HepG2 (cell line): ENCODE measurements around the gene PRKCZ. TPM values are rescaled to one million over a fixed set of nuclear protein-coding genes. Genes with fewer than 3 reads are reported as not detected.

Source experiments
- ATAC-seq: fragments of 200-7000 bp; cut with Tn5 transposase; 3 replicates; pipeline ENCODE4 v1.9.1; 2020; ENCODE audit warnings: mild to moderate bottlenecking, moderate library complexity
- BruUV-seq: library from RNA; stranded (reverse); fragments of 400-500 nt; replicated peaks from 2 replicates; lab custom pipeline; 2021; lab: Mats Ljungman, UMichigan
- CTCF ChIA-PET: fragments of 300-600 bp; formaldehyde crosslinking; extraction: SDS; loops from one replicate; lab custom pipeline; 2021; ENCODE audit warnings: low total read pairs, inconsistent platforms, low intra/inter-chr PET ratio; lab: Yijun Ruan, JAX
- POLR2A ChIA-PET: fragments of 350-600 bp; sonication (Branson Sonifier 250); formaldehyde crosslinking; loops from one replicate; lab custom pipeline; 2020; ENCODE audit warnings: antibody characterized with exemption, inconsistent platforms; lab: Yijun Ruan, JAX
- DNase-seq: peaks from one replicate; pipeline ENCODE4 v3.0.0-alpha.2; 2015; ENCODE audit warnings: low spot score
- FAIRE-seq: peaks from 3 replicates; lab custom pipeline; 2011; peaks lifted over from hg19 to GRCh38; lab: Jason Lieb, UNC
- H2AFZ ChIP-seq: one replicate; pipeline ENCODE4 v1.6.1; 2011; ENCODE audit warnings: low read length, inconsistent platforms
- H3K27ac ChIP-seq: fragments of 300-600 bp; 3 replicates; pipeline ENCODE4 v1.8.0; 2011; ENCODE audit warnings: mixed run types, mild to moderate bottlenecking, mixed read lengths, low read length, inconsistent platforms; ENCODE audit not compliant: insufficient read depth; ENCODE audit errors: extremely low read length
- H3K27me3 ChIP-seq, 2 experiments: fragments of 200-600 bp in 1 of 2; 2 replicates in 1 of 2; 3 replicates in 1 of 2; pipeline versions ENCODE4 v1.6.0 to v1.8.0; 2011; ENCODE audit warnings: low read length in 2 of 2, mild to moderate bottlenecking in 2 of 2, moderate library complexity in 2 of 2, inconsistent platforms in 1 of 2; ENCODE audit not compliant: insufficient read depth in 2 of 2, control insufficient read depth in 1 of 2
- H3K36me3 ChIP-seq, 2 experiments: fragments of 200-600 bp in 1 of 2; replicated peaks in 1 of 2; 2 replicates in 1 of 2; 3 replicates in 1 of 2; pipeline versions ENCODE4 v1.5.1 to v1.8.0; 2011; ENCODE audit warnings: low read length in 2 of 2, inconsistent platforms in 1 of 2; ENCODE audit not compliant: insufficient read depth in 2 of 2, control insufficient read depth in 1 of 2
- H3K4me1 ChIP-seq: 2 replicates; pipeline ENCODE4 v1.5.1; 2012; ENCODE audit warnings: low read length, inconsistent platforms; ENCODE audit not compliant: insufficient read depth
- H3K4me2 ChIP-seq: 2 replicates; pipeline ENCODE4 v1.6.0; 2011; ENCODE audit warnings: low read depth, low read length, inconsistent platforms
- H3K4me3 ChIP-seq, 3 experiments: fragments of 200-600 bp in 1 of 3; sonication (generic), shearing (Covaris generic) in 1 of 3; replicated peaks in 1 of 3; 2 replicates each; pipeline ENCODE4 v1.5.1; 2011 to 2016; ENCODE audit warnings: low read length in 3 of 3, inconsistent platforms in 2 of 3, low read depth in 2 of 3, mild to moderate bottlenecking in 2 of 3, control low read depth in 1 of 3, mixed read lengths in 1 of 3; ENCODE audit not compliant: insufficient read depth in 1 of 3
- H3K79me2 ChIP-seq: one replicate; pipeline ENCODE4 v1.6.1; 2011; ENCODE audit warnings: low read length, inconsistent platforms; ENCODE audit not compliant: insufficient read depth
- H3K9ac ChIP-seq: 2 replicates; pipeline ENCODE4 v1.6.0; 2011; ENCODE audit warnings: mild to moderate bottlenecking, low read depth, low read length, inconsistent platforms; ENCODE audit not compliant: insufficient read depth
- H3K9me3 ChIP-seq: 2 replicates; pipeline ENCODE4 v1.5.1; 2012; ENCODE audit warnings: mild to moderate bottlenecking, low read length
- H4K20me1 ChIP-seq: 2 replicates; pipeline ENCODE4 v1.6.0; 2011; ENCODE audit warnings: inconsistent platforms, mild to moderate bottlenecking, low read length, moderate library complexity; ENCODE audit not compliant: insufficient read depth
- ARNT2 ChIP-seq: sonication (generic); formaldehyde crosslinking; IDR thresholded peaks from 2 replicates; pipeline ENCODE4 v1.8.0; 2022; ENCODE audit warnings: mild to moderate bottlenecking, low read depth, missing genetic modification reagents, moderate library complexity
- DMAP1 ChIP-seq: IDR thresholded peaks from 2 replicates; pipeline ENCODE4 v1.6.1; 2016
- EZH2 ChIP-seq: conservative IDR thresholded peaks from 2 replicates; pipeline ENCODE4 v1.6.1; 2012; ENCODE audit warnings: mild to moderate bottlenecking, low read depth, low read length, moderate library complexity
- HES4 ChIP-seq: sonication (generic); formaldehyde crosslinking; IDR thresholded peaks from 2 replicates; pipeline ENCODE4 v1.9.0; 2021; ENCODE audit warnings: mild to moderate bottlenecking, missing genetic modification reagents, borderline replicate concordance
- HOXA3 ChIP-seq: sonication (generic); formaldehyde crosslinking; IDR thresholded peaks from 2 replicates; pipeline ENCODE4 v1.5.0; 2020; ENCODE audit warnings: missing genetic modification reagents
- KLF6 ChIP-seq: IDR thresholded peaks from 2 replicates; pipeline ENCODE4 v1.8.0; 2016; ENCODE audit warnings: missing biosample characterization, missing genetic modification reagents
- MIER2 ChIP-seq: IDR thresholded peaks from 2 replicates; pipeline ENCODE4 v1.6.1; 2016; ENCODE audit warnings: missing biosample characterization, missing genetic modification reagents
- NCOA5 ChIP-seq: sonication (generic); formaldehyde crosslinking; IDR thresholded peaks from 2 replicates; pipeline ENCODE4 v1.4.0; 2020; ENCODE audit warnings: missing genetic modification reagents
- NFKB2 ChIP-seq: sonication (generic); formaldehyde crosslinking; IDR thresholded peaks from 2 replicates; pipeline ENCODE4 v1.4.0; 2020; ENCODE audit warnings: missing genetic modification reagents, borderline replicate concordance
- SALL1 ChIP-seq: sonication (generic); formaldehyde crosslinking; IDR thresholded peaks from 2 replicates; pipeline ENCODE4 v1.8.0; 2022; ENCODE audit warnings: mild to moderate bottlenecking, missing genetic modification reagents
- SETDB1 ChIP-seq: sonication (generic); formaldehyde crosslinking; IDR thresholded peaks from 2 replicates; pipeline ENCODE4 v1.5.1; 2020; ENCODE audit warnings: missing genetic modification reagents, mild to moderate bottlenecking, borderline replicate concordance
- ZBTB7A ChIP-seq: sonication (generic); formaldehyde crosslinking; IDR thresholded peaks from 2 replicates; pipeline ENCODE4 v1.8.0; 2022; ENCODE audit warnings: mild to moderate bottlenecking, missing genetic modification reagents
- ZBTB7B ChIP-seq: sonication (generic); formaldehyde crosslinking; IDR thresholded peaks from 2 replicates; pipeline ENCODE4 v1.4.0; 2020; ENCODE audit warnings: missing genetic modification reagents
- ZNF251 ChIP-seq: sonication (generic); formaldehyde crosslinking; IDR thresholded peaks from 2 replicates; pipeline ENCODE4 v1.9.0; 2021; ENCODE audit warnings: mild to moderate bottlenecking, missing genetic modification reagents
- ZNF709 ChIP-seq: sonication (generic); formaldehyde crosslinking; IDR thresholded peaks from 2 replicates; pipeline ENCODE4 v1.5.0; 2020; ENCODE audit warnings: mild to moderate bottlenecking, missing genetic modification reagents
- ZNF724P ChIP-seq: sonication (generic); formaldehyde crosslinking; IDR thresholded peaks from 2 replicates; pipeline ENCODE4 v1.8.0; 2022; ENCODE audit warnings: missing genetic modification reagents, borderline replicate concordance
- WGBS: methylation state at CpG from one replicate; pipeline ENCODE4 v1.1.6; 2017; ENCODE audit warnings: low lambda C conversion rate; 5-methylcytosine and 5-hydroxymethylcytosine counted together
- in situ Hi-C: cut with HindIII; loops from 2 replicates; pipeline ENCODE4 v1.10.0; 2017; ENCODE audit warnings: low pct_unique_long_range_greater_than_20kb; ENCODE audit not compliant: extremely low pct_ligation_motif_present
- intact Hi-C: fragments of 100-400 bp; cut with micrococcal nuclease; formaldehyde crosslinking; loops from one replicate; pipeline ENCODE4 v1.10.0; 2022; ENCODE audit not compliant: unreplicated experiment
- polyA plus RNA-seq, 8 experiments: library from polyadenylated mRNA; depleted of rRNA in 3 of 8; stranded (reverse) in 7 of 8; unstranded in 1 of 8; fragments of >200 nt; fragmentation: Illumina TruSeq in 4 of 8; extraction: Trizol in 4 of 8; gene quantifications; 2 replicates each; pipeline versions ENCODE4 v1.2.1 to v1.2.3, GENCODE V29; 2011 to 2016; ENCODE audit warnings: low read depth in 4 of 8, missing spikeins in 1 of 8, mixed read lengths in 1 of 8; ENCODE audit not compliant: insufficient read depth in 1 of 8
- total RNA-seq, 5 experiments: library from RNA; depleted of rRNA; stranded (reverse); fragments of >200 nt; fragmentation: Illumina TruSeq; extraction: Trizol; gene quantifications; 2 replicates each; pipeline ENCODE4 v1.2.3, GENCODE V29; 2016; ENCODE audit warnings: low read depth in 1 of 5
- TF ChIP-seq, protein P1 (sequence below), 2 experiments: IDR thresholded peaks; 2 replicates each; pipeline ENCODE4 v1.6.1; 2011 to 2012; ENCODE audit warnings: low read length in 2 of 2, borderline replicate concordance in 1 of 2, low read depth in 1 of 2, mild to moderate bottlenecking in 1 of 2, moderate library complexity in 1 of 2
- TF ChIP-seq, protein P2 (sequence below): sonication (generic); formaldehyde crosslinking; IDR thresholded peaks from 2 replicates; pipeline ENCODE4 v1.4.0; 2020; ENCODE audit warnings: missing genetic modification reagents

The PRKCZ gene
- total and polyA plus RNA-seq, 2 of the 13 experiments (the other 11 are each of a cell fraction or from before 2014, with no cell fraction given), result 34.7 to 85.2 TPM

DNA sequence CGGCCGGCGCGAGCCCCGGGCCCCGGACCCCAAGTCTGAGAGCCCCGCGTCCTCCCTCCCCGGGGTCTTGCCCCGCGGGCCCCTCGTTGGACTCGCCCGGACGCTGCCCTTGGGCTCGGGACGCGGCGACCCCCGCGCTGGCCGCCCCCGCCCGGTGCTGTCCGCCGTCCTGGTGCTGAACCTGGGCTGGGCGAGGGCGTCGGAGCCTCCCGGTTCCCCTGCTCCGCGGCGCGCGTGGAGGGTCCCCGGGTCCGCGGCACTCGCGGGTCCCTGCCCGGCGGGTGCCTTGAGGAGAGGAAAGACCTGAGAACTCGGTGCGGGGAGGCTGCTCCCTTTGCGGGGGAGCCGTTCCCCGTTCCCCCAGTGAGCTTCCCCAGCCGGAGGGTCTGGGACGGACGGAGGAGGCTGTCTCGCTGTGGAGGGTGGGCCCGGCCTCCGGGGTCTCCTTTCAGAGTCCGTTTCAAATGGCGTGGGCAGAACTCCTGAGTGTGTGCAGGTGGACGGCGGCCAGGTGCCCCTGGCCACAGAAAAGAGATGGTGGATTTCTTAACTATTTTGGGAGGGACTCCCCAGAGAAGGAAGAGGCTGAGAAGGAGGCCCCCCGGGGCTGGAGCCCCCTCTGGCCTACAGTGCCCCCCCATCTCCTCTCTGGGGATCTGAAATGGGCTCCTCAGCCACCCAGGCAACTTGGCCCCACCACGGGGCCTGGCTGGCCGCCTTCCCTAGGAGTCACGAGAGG, 30.5 kb upstream of the PRKCZ start:
- DNase-seq (no peak), ATAC-seq (no peak; the same call in 2 of the 3 replicates), FAIRE-seq (no peak)
- in situ Hi-C loops, result no loop called here
- ChIA-PET CTCF (no interaction called here), POLR2A (no interaction called here)
- no peaks in the 10 kb centered on the region for H3K79me2 ChIP-seq
- 0 out of 2 replicates have a peak, but pooled peaks cover 4% of the 10 kb centered on the region for H4K20me1 ChIP-seq
- H3K36me3 ChIP-seq, result no peaks in the 10 kb centered on the region
- H2AFZ ChIP-seq, result no peak overlapping the region
- WGBS, result 29% methylated on average over 20 of the region's 61 CpGs
- H3K4me1 ChIP-seq, result peaks cover 7% of the 10 kb centered on the region
- H3K27ac ChIP-seq, result no peak overlapping the region
- H3K9ac ChIP-seq, result no peak overlapping the region
- H3K4me3 ChIP-seq, result peak overlapping the region in 1 of 3 experiments; percentile 16; a peak in 1 of 6 replicates
- no peaks in the 10 kb centered on the region for H3K9me3 ChIP-seq
- no peak overlapping the region for H3K4me2 ChIP-seq
- peaks cover 32 to 91% of the 10 kb centered on the region in 2 experiments for H3K27me3 ChIP-seq
- intact Hi-C loops, result no loop called here
- no TSS peak for BruUV-seq
- TF ChIP-seq ARNT2 (CRISPR knock-in tag), result 0 out of 2 replicates have a peak, but pooled peaks have one; percentile 31
- peak; percentile 31; the same call in 1 of the 2 replicates for TF ChIP-seq ZNF709 (CRISPR knock-in tag)
- 0 out of 2 replicates have a peak, but pooled peaks have one; percentile 35 for TF ChIP-seq KLF6 (CRISPR knock-in tag)
- 0 out of 2 replicates have a peak, but pooled peaks have one; percentile 34 for TF ChIP-seq SALL1 (CRISPR knock-in tag)
- TF ChIP-seq HOXA3 (CRISPR knock-in tag), result 0 out of 2 replicates have a peak, but pooled peaks have one; percentile 16
- TF ChIP-seq, protein P1, sequence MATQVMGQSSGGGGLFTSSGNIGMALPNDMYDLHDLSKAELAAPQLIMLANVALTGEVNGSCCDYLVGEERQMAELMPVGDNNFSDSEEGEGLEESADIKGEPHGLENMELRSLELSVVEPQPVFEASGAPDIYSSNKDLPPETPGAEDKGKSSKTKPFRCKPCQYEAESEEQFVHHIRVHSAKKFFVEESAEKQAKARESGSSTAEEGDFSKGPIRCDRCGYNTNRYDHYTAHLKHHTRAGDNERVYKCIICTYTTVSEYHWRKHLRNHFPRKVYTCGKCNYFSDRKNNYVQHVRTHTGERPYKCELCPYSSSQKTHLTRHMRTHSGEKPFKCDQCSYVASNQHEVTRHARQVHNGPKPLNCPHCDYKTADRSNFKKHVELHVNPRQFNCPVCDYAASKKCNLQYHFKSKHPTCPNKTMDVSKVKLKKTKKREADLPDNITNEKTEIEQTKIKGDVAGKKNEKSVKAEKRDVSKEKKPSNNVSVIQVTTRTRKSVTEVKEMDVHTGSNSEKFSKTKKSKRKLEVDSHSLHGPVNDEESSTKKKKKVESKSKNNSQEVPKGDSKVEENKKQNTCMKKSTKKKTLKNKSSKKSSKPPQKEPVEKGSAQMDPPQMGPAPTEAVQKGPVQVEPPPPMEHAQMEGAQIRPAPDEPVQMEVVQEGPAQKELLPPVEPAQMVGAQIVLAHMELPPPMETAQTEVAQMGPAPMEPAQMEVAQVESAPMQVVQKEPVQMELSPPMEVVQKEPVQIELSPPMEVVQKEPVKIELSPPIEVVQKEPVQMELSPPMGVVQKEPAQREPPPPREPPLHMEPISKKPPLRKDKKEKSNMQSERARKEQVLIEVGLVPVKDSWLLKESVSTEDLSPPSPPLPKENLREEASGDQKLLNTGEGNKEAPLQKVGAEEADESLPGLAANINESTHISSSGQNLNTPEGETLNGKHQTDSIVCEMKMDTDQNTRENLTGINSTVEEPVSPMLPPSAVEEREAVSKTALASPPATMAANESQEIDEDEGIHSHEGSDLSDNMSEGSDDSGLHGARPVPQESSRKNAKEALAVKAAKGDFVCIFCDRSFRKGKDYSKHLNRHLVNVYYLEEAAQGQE (IDR thresholded peaks at IDR 0.05; ENCODE audit: borderline replicate concordance in 1 of 2, low read depth in 1 of 2, low read length in 2 of 2), result peak; percentile 93
- TF ChIP-seq, protein P2, sequence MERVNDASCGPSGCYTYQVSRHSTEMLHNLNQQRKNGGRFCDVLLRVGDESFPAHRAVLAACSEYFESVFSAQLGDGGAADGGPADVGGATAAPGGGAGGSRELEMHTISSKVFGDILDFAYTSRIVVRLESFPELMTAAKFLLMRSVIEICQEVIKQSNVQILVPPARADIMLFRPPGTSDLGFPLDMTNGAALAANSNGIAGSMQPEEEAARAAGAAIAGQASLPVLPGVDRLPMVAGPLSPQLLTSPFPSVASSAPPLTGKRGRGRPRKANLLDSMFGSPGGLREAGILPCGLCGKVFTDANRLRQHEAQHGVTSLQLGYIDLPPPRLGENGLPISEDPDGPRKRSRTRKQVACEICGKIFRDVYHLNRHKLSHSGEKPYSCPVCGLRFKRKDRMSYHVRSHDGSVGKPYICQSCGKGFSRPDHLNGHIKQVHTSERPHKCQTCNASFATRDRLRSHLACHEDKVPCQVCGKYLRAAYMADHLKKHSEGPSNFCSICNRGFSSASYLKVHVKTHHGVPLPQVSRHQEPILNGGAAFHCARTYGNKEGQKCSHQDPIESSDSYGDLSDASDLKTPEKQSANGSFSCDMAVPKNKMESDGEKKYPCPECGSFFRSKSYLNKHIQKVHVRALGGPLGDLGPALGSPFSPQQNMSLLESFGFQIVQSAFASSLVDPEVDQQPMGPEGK (CRISPR knock-in tag), result peak; percentile 87
- TF ChIP-seq NCOA5 (CRISPR knock-in tag), result no peak
- peak; percentile 35; the same call in 1 of the 2 replicates for TF ChIP-seq NFKB2 (CRISPR knock-in tag)
- peak; percentile 71; the same call in 1 of the 2 replicates for TF ChIP-seq HES4 (CRISPR knock-in tag)
- peak; percentile 89 for TF ChIP-seq MIER2 (CRISPR knock-in tag)
- 0 out of 2 replicates have a peak, but pooled peaks have one; percentile 39 for TF ChIP-seq ZBTB7A (CRISPR knock-in tag)
- no peak for TF ChIP-seq ZNF251 (CRISPR knock-in tag)
- TF ChIP-seq DMAP1 (CRISPR knock-in tag), result no peak
- TF ChIP-seq EZH2, result peak; percentile 69
- TF ChIP-seq ZNF724P, result 0 out of 2 replicates have a peak, but pooled peaks have one; percentile 44
- TF ChIP-seq ZBTB7B (CRISPR knock-in tag), result peak; percentile 71
- no peak for TF ChIP-seq SETDB1 (CRISPR knock-in tag)
